Measurements from ENCODE around the gene SLC35F4.

The SLC35F4 gene

GRCh38 chr14:57634335-57634734, 231.6 kb downstream of the SLC35F4 start:
- Histone ChIP-seq H3K4me2 (ENCODE audit: low read depth, low read length, poor library complexity, severe bottlenecking) (no peak overlapping the region), H4K20me1 (ENCODE audit: insufficient read depth, low read length, poor library complexity, severe bottlenecking) (no peaks in the 10 kb centered on the region), H3K79me2 (ENCODE audit: insufficient read depth, low read length) (no peaks in the 10 kb centered on the region), H2AFZ (ENCODE audit: low read length) (no peak overlapping the region), H3K36me3 (ENCODE audit: insufficient read depth, low read length) (no peaks in the 10 kb centered on the region), H3K9me2 (replicated peaks; ENCODE audit: low read depth, low read length) (no peaks in the 10 kb centered on the region; the same call in 1 of the 2 replicates), H3K4me1 (ENCODE audit: insufficient read depth, low read length, poor library complexity, severe bottlenecking) (no peaks in the 10 kb centered on the region), H3K9me3 (ENCODE audit: insufficient read depth, low read depth, low read length) (no peaks in the 10 kb centered on the region), H3K9ac (ENCODE audit: low read depth, low read length, poor library complexity, severe bottlenecking) (no peak overlapping the region), H3K27me3 (ENCODE audit: insufficient read depth, low read length, poor library complexity, severe bottlenecking) (no peaks in the 10 kb centered on the region), H3K4me3 (ENCODE audit: low read length, poor library complexity, severe bottlenecking) (no peak overlapping the region), H3F3A (ENCODE audit: low read depth) (no peaks in the 10 kb centered on the region)
- TF ChIP-seq, protein P1, sequence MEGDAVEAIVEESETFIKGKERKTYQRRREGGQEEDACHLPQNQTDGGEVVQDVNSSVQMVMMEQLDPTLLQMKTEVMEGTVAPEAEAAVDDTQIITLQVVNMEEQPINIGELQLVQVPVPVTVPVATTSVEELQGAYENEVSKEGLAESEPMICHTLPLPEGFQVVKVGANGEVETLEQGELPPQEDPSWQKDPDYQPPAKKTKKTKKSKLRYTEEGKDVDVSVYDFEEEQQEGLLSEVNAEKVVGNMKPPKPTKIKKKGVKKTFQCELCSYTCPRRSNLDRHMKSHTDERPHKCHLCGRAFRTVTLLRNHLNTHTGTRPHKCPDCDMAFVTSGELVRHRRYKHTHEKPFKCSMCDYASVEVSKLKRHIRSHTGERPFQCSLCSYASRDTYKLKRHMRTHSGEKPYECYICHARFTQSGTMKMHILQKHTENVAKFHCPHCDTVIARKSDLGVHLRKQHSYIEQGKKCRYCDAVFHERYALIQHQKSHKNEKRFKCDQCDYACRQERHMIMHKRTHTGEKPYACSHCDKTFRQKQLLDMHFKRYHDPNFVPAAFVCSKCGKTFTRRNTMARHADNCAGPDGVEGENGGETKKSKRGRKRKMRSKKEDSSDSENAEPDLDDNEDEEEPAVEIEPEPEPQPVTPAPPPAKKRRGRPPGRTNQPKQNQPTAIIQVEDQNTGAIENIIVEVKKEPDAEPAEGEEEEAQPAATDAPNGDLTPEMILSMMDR (conservative IDR thresholded peaks at IDR 0.05; ENCODE audit: low read length), result no peak
- no peak for TF ChIP-seq EZH2phosphoT487 (IDR thresholded peaks at IDR 0.05; ENCODE audit: borderline replicate concordance)

GRCh38 chr14:57632649-57633048, 233.2 kb downstream of the SLC35F4 start:
- Histone ChIP-seq H3K79me2 (ENCODE audit: insufficient read depth, low read length) (no peaks in the 10 kb centered on the region), H4K20me1 (ENCODE audit: insufficient read depth, low read length, poor library complexity, severe bottlenecking) (no peaks in the 10 kb centered on the region), H3K36me3 (ENCODE audit: insufficient read depth, low read length) (no peaks in the 10 kb centered on the region), H3K4me3 (ENCODE audit: low read length, poor library complexity, severe bottlenecking) (no peak overlapping the region), H3F3A (ENCODE audit: low read depth) (no peaks in the 10 kb centered on the region), H3K9me3 (ENCODE audit: insufficient read depth, low read depth, low read length) (no peaks in the 10 kb centered on the region), H3K9me2 (replicated peaks; ENCODE audit: low read depth, low read length) (no peaks in the 10 kb centered on the region; the same call in 1 of the 2 replicates), H2AFZ (ENCODE audit: low read length) (no peak overlapping the region), H3K4me1 (ENCODE audit: insufficient read depth, low read length, poor library complexity, severe bottlenecking) (no peaks in the 10 kb centered on the region), H3K27me3 (ENCODE audit: insufficient read depth, low read length, poor library complexity, severe bottlenecking) (no peaks in the 10 kb centered on the region), H3K9ac (ENCODE audit: low read depth, low read length, poor library complexity, severe bottlenecking) (no peak overlapping the region), H3K4me2 (ENCODE audit: low read depth, low read length, poor library complexity, severe bottlenecking) (no peak overlapping the region)
- no peak for TF ChIP-seq EZH2phosphoT487 (IDR thresholded peaks at IDR 0.05; ENCODE audit: borderline replicate concordance)
- TF ChIP-seq, protein P1 (conservative IDR thresholded peaks at IDR 0.05; ENCODE audit: low read length), result no peak

DNA sequence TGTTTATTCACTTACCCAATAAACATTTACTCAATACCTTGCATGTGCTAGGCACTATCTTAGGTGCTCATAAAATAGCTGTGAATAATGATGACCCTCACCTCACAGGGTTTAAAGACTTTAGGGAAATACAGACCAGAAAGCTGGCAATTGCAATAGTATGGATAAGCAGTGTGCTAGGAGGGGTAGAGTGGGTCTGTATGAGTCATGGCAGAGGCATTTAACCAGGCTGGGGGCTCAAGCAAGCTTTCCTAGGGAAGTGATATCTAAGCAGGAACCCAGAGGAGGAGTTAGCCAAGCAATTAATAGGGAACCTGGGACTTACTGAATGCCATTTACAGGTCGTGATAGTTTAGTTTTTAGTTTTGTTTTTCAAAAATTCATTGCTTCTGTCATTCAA, 248.4 kb downstream of the SLC35F4 start:
- H2AFZ ChIP-seq (ENCODE audit: low read length), result no peak overlapping the region
- TF ChIP-seq, protein P1 (conservative IDR thresholded peaks at IDR 0.05; ENCODE audit: low read length), result no peak
- TF ChIP-seq EZH2phosphoT487 (IDR thresholded peaks at IDR 0.05; ENCODE audit: borderline replicate concordance), result no peak
- H3F3A ChIP-seq (ENCODE audit: low read depth), result no peaks in the 10 kb centered on the region
- H3K36me3 ChIP-seq (ENCODE audit: insufficient read depth, low read length), result no peaks in the 10 kb centered on the region
- H3K4me1 ChIP-seq (ENCODE audit: insufficient read depth, low read length, poor library complexity, severe bottlenecking), result no peaks in the 10 kb centered on the region
- no peaks in the 10 kb centered on the region for H3K9me3 ChIP-seq (ENCODE audit: insufficient read depth, low read depth, low read length)
- no peak overlapping the region for H3K4me2 ChIP-seq (ENCODE audit: low read depth, low read length, poor library complexity, severe bottlenecking)
- no peaks in the 10 kb centered on the region for H4K20me1 ChIP-seq (ENCODE audit: insufficient read depth, low read length, poor library complexity, severe bottlenecking)
- no peaks in the 10 kb centered on the region for H3K79me2 ChIP-seq (ENCODE audit: insufficient read depth, low read length)
- H3K27me3 ChIP-seq (ENCODE audit: insufficient read depth, low read length, poor library complexity, severe bottlenecking), result no peaks in the 10 kb centered on the region
- no peak overlapping the region for H3K9ac ChIP-seq (ENCODE audit: low read depth, low read length, poor library complexity, severe bottlenecking)
- no peaks in the 10 kb centered on the region for H3K9me2 ChIP-seq (replicated peaks; ENCODE audit: low read depth, low read length)
- no peak overlapping the region for H3K4me3 ChIP-seq (ENCODE audit: low read length, poor library complexity, severe bottlenecking)
